Left lobe of liver (tissue), 2 donors: ENCODE measurements around the gene CST4. TPM values are rescaled to one million over a fixed set of nuclear protein-coding genes. Genes with fewer than 3 reads are reported as not detected.
"Not testable (repeated sequence)": the region's sequence is repeated elsewhere in the genome, so short reads cannot be mapped to it uniquely, and the experiment has no call there.

Source experiments
- ATAC-seq: fragments of 200-7000 bp; cut with Tn5 transposase; one replicate; pipeline ENCODE4 v1.9.1; 2020; ENCODE audit warnings: mild to moderate bottlenecking, moderate library complexity
- DNase-seq: peaks from one replicate; pipeline ENCODE4 v3.0.0-alpha.2; 2020; ENCODE audit warnings: low spot score
- total RNA-seq: library from RNA; stranded (reverse); gene quantifications from one replicate; pipeline ENCODE4 v1.2.1, GENCODE V29; 2021
- donor health status: DM: no; HTN: no; CAD: no; lungs with moderate emphysema.
- donor health status: DM: no; HTN: yes; CAD: no.

The CST4 gene
- not detected for total RNA-seq

- not testable (repeated sequence) for DNase-seq
Observed at GRCh38 chr20:23688684-23689398, at the start of gene CST4. TSS of gene CST4 (minus strand) at chr20:23689038. CDS start at chr20:23688969, 69 bp downstream.

GRCh38 chr20:23735391-23735790 is 46.6 kb upstream of the CST4 start:
- DNase-seq, ATAC-seq: not testable (repeated sequence)

More at GRCh38 chr20:23688684-23689398, at the start of gene CST4:
- ATAC-seq: not testable (repeated sequence)

- ATAC-seq, DNase-seq: not testable (repeated sequence)
Observed at GRCh38 chr20:23734949-23735348, 46.1 kb upstream of the CST4 start.

- ATAC-seq: not testable (repeated sequence)
Observed at GRCh38 chr20:23734440-23734839, 45.6 kb upstream of the CST4 start.

GRCh38 chr20:23727016-23727415 is 38.2 kb upstream of the CST4 start:
- DNase-seq (no peak), ATAC-seq (no peak)

More at GRCh38 chr20:23734440-23734839, 45.6 kb upstream of the CST4 start:
- not testable (repeated sequence) for DNase-seq

- DNase-seq: no peak
- no peak for ATAC-seq
Observed at GRCh38 chr20:23725102-23725501, 36.3 kb upstream of the CST4 start.

- DNase-seq: not testable (repeated sequence)
- peak; percentile 93 for ATAC-seq
Observed at GRCh38 chr20:23723659-23724307, 34.9 kb upstream of the CST4 start.

- DNase-seq, ATAC-seq: not testable (repeated sequence)
Observed at GRCh38 chr20:23722851-23723250, 34.0 kb upstream of the CST4 start.

- no peak for ATAC-seq
- DNase-seq: no peak
Observed at GRCh38 chr20:23721962-23722361, 33.1 kb upstream of the CST4 start.

- not testable (repeated sequence) for DNase-seq, ATAC-seq
Observed at GRCh38 chr20:23719351-23719750, 30.5 kb upstream of the CST4 start.

- not testable (repeated sequence) for ATAC-seq, DNase-seq
Observed at GRCh38 chr20:23711778-23712177, 22.9 kb upstream of the CST4 start.

- ATAC-seq: no peak
- no peak for DNase-seq
Observed at GRCh38 chr20:23710771-23711170, 21.9 kb upstream of the CST4 start.

GRCh38 chr20:23705895-23706294 is 17.1 kb upstream of the CST4 start:
- no peak for ATAC-seq
- DNase-seq: no peak

- DNase-seq: no peak
- ATAC-seq: no peak
Observed at GRCh38 chr20:23702021-23702420, 13.2 kb upstream of the CST4 start.

GRCh38 chr20:23700931-23701330 is 12.1 kb upstream of the CST4 start:
- no peak for DNase-seq
- no peak for ATAC-seq

- ATAC-seq: no peak
- no peak for DNase-seq
Observed at GRCh38 chr20:23697947-23698346, 9.1 kb upstream of the CST4 start.

GRCh38 chr20:23695068-23695395 is 6.2 kb upstream of the CST4 start:
- not testable (repeated sequence) for DNase-seq

GRCh38 chr20:23694178-23695067 is 5.6 kb upstream of the CST4 start:
- not testable (repeated sequence) for ATAC-seq, DNase-seq

More at GRCh38 chr20:23695068-23695395, 6.2 kb upstream of the CST4 start:
- not testable (repeated sequence) for ATAC-seq

- peak; percentile 61 for ATAC-seq
- DNase-seq: not testable (repeated sequence)
Observed at GRCh38 chr20:23692725-23693619, 4.1 kb upstream of the CST4 start.

- DNase-seq (no peak), ATAC-seq (no peak)
Observed at GRCh38 chr20:23691675-23692074, 2.8 kb upstream of the CST4 start.
